Measurements from ENCODE around the gene BOD1.
"Not testable (repeated sequence)": the region's sequence is repeated elsewhere in the genome, so short reads cannot be mapped to it uniquely, and the experiment has no call there.

The BOD1 gene

DNA sequence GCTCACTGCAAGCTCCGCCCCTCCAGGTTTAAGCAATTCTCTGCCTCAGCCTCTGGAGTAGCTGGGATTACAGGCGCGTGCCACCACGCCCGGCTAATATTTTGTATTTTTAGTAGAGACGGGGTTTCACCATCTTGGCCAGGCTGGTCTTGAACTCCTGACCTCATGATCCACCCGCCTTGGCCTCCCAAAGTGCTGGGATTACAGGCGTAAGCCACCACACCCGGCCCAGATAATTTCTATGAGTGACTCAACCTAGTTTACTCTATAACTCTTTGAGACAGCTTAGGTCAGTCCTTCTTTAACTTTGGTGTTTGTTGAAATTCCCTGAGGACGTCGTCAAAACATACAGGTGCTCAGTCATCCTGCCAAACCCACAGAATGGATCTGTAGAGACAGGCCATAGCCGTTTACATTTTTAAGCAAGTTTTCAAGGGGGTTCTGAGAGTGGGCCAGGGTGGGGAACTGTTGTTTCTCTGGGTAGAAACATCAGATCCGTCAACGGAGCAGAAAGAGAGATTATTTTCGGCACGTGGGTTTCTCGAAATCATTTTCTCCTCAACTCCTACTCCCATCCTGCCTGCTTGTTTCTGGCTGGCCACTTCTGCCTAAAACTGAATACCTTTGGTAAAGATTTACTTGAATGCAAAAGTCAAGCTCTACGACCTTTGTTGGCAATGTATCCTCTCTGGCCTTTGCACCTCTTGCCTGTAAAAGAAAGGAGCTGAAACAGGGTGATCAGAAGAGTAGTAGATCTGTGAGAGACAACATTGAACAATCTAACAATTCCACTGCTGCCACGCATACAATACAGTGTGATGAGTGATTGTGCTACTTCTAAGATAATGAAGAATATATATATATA is 6.0 kb upstream of the BOD1 start:
- in situ Hi-C loops (cut with MboI; ENCODE audit: low sequenced_read_pairs): loop anchor here (10.0 to 25.0 kb wide), 2 partner anchors 342 to 690 kb away; no protein-coding TSS in a partner anchor

GRCh38 chr5:173620784-173621183 is 4.3 kb upstream of the BOD1 start:
- in situ Hi-C loops (cut with MboI; ENCODE audit: low sequenced_read_pairs): loop anchor here (10.0 to 25.0 kb wide), 2 partner anchors 344 to 692 kb away; no protein-coding TSS in a partner anchor

GRCh38 chr5:173618927-173619519 is 2.6 kb upstream of the BOD1 start:
- in situ Hi-C loops (cut with MboI; ENCODE audit: low sequenced_read_pairs): loop anchor here (25.0 kb wide), 1 partner anchor 693 kb away; no protein-coding TSS in a partner anchor

- in situ Hi-C loops (cut with MboI; ENCODE audit: low sequenced_read_pairs): loop anchor here (25.0 kb wide), 1 partner anchor 696 kb away; no protein-coding TSS in a partner anchor
Measured at GRCh38 chr5:173615884-173616576, 420 bp downstream of the BOD1 start.

GRCh38 chr5:173614591-173614990 is 1.9 kb downstream of the BOD1 start:
- in situ Hi-C loops (cut with MboI; ENCODE audit: low sequenced_read_pairs): loop anchor here (25.0 kb wide), 1 partner anchor 698 kb away; no protein-coding TSS in a partner anchor

GRCh38 chr5:173613433-173614159 is 2.9 kb downstream of the BOD1 start:
- in situ Hi-C loops (cut with MboI; ENCODE audit: low sequenced_read_pairs): loop anchor here (25.0 kb wide), 1 partner anchor 699 kb away; no protein-coding TSS in a partner anchor

GRCh38 chr5:173612948-173613347 is 3.5 kb downstream of the BOD1 start:
- in situ Hi-C loops (cut with MboI; ENCODE audit: low sequenced_read_pairs): loop anchor here (25.0 kb wide), 1 partner anchor 699 kb away; no protein-coding TSS in a partner anchor

GRCh38 chr5:173611706-173612105 is 4.7 kb downstream of the BOD1 start:
- in situ Hi-C loops (cut with MboI; ENCODE audit: low sequenced_read_pairs): loop anchor here (25.0 kb wide), 1 partner anchor 701 kb away; no protein-coding TSS in a partner anchor

GRCh38 chr5:173604141-173604540 is 12.3 kb downstream of the BOD1 start:
- in situ Hi-C loops (cut with MboI; ENCODE audit: low sequenced_read_pairs): loop anchor here (25.0 kb wide), 1 partner anchor 708 kb away; no protein-coding TSS in a partner anchor

DNA sequence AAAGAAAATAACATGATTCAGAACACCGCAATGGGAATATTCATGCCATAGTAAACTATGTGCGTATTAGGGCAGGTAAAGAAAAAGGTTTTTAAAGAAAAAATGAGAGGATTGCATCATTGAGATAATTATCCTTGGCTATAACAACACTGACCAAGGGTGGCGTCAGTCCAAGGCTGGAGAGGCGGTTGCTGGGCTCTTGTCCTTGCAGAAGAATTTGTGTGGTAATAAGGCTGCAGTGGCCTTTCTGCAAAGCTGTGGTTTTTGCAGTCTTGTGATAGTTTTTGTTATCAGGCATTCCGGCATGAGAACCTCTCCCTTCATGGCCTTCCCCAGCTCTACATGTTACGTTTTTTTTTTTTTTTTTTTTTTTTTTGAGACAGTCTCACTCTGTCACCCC is 14.0 kb downstream of the BOD1 start:
- in situ Hi-C loops (cut with MboI; ENCODE audit: low sequenced_read_pairs): loop anchor here (25.0 kb wide), 1 partner anchor 710 kb away; no protein-coding TSS in a partner anchor

GRCh38 chr5:173598686-173599085 is 17.8 kb downstream of the BOD1 start:
- in situ Hi-C loops (cut with MboI; ENCODE audit: low sequenced_read_pairs): no loop called here

GRCh38 chr5:173597304-173597703 is 19.1 kb downstream of the BOD1 start:
- in situ Hi-C loops (cut with MboI; ENCODE audit: low sequenced_read_pairs): no loop called here

- in situ Hi-C loops (cut with MboI; ENCODE audit: low sequenced_read_pairs): no loop called here
Measured at GRCh38 chr5:173595841-173596240, 20.6 kb downstream of the BOD1 start.

- in situ Hi-C loops (cut with MboI; ENCODE audit: low sequenced_read_pairs): no loop called here
Measured at GRCh38 chr5:173594061-173594460, 22.4 kb downstream of the BOD1 start.

DNA sequence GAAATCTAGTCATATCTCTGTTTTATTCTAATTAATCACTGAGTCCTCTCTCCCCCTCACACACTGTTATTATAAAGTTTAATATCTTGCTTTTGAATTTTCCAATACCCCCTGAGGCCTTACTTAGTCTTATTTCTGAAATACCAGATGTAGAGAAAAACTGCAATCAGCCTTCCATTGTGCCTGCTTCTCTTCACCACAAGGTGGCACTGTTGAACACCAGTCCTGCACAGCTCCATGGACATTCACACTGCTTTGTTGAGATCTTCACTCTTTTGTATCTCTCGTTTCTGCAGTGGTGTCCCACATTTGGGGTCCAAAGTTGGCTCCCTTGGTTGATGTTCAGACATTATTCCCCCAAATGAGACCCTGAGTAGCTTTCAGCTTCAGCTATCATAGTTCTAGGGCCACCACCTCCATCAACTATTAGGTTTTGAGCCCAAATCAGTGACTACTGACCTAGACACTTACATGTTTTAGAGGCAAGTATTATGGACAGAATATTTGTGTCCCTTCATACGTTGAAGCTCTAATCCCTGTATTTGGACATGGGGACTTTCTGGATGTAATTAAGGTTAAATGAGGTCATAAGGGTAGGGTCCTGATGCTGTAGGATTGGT is 24.3 kb downstream of the BOD1 start:
- in situ Hi-C loops (cut with MboI; ENCODE audit: low sequenced_read_pairs): no loop called here

GRCh38 chr5:173591056-173591514 is 25.4 kb downstream of the BOD1 start:
- in situ Hi-C loops (cut with MboI; ENCODE audit: low sequenced_read_pairs): no loop called here

DNA sequence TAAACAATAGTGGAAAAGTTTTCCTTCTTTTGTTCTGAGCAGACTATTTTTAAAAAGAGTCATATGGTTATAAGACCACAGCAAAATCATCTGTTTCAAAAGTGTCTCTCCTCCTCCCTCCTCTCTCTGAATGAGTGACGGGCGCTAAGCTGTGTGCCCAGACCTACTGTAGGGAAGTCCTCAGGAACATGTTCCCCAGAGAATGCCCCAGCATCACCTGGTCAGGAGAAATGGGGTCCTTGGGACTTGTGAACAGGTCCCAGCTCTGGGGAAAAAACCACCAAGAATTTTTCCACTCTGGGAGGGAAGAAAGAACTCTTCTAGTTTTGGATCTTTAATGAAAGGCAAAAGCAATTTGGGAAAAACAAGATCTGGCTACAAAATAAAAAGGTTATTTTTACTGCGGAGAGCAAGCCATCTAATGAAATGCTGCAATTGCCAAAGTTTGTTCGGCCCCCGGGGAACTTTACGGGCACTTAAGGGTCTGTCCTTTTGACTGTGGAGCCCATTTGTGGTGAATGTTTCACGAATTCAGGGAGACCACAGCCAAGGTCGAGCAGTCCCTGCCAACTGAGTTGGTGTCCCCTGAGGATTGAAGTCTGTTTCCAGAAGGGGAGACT is 25.9 kb downstream of the BOD1 start:
- in situ Hi-C loops (cut with MboI; ENCODE audit: low sequenced_read_pairs): no loop called here

DNA sequence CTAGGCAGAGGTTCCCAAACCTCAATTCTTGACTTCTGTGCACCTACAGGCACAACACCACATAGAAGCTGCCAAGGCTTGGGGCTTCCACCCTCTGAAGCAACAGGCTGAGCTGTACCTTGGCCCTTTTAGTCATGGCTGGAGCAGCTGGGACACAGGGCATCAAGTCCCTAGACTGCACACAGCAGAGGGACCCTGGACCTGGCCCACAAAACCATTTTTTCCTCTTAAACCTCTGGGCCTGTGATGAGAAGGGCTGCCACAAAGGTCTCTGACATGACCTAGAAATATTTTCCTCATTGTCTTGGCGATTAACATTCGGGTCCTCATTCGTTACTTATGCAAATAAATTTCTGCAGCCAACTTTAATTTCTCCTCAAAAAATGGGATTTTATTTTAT is 30.3 kb downstream of the BOD1 start:
- in situ Hi-C loops (cut with MboI; ENCODE audit: low sequenced_read_pairs): not testable (repeated sequence)

DNA sequence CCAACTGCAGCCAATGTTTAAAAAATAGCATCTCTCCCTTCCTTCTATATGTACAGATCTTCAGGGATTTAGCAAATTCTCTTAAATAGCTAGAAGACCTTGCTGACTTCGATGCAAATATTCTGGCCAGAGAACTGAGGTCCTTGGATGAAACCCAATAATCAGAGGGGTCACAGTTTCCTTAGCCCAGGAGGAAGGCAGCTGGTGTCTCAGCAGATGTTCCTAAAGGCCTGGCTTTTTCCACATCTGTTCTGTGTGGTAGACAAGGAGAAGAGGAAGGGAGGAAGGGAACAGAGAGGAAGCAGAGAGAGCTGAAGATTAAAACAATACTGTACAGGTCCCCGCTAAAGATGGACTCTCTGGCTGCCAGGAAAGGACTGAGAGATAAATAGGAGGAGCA is 33.1 kb downstream of the BOD1 start:
- in situ Hi-C loops (cut with MboI; ENCODE audit: low sequenced_read_pairs): no loop called here
